Keratinocyte (primary cell): ENCODE results near the gene TAF1A. TPM values are rescaled to one million over a fixed set of nuclear protein-coding genes. Genes with fewer than 3 reads are reported as not detected.

Source experiments
- DNase-seq: peaks from one replicate; pipeline ENCODE4 v3.0.0-alpha.2; 2011; ENCODE audit warnings: low read depth, missing footprints, low spot score
- FAIRE-seq: peaks from 2 replicates; lab custom pipeline; 2011; peaks lifted over from hg19 to GRCh38; lab: Jason Lieb, UNC
- H2AFZ ChIP-seq: 2 replicates; pipeline ENCODE4 v1.6.0; 2012; ENCODE audit warnings: low read length, control low read depth, inconsistent platforms; ENCODE audit not compliant: control insufficient read depth
- H3K27ac ChIP-seq: 2 replicates; pipeline ENCODE4 v1.5.1; 2011; ENCODE audit warnings: low read length; ENCODE audit not compliant: control insufficient read depth, insufficient read depth
- H3K27me3 ChIP-seq: 3 replicates; pipeline ENCODE4 v1.6.0; 2011; ENCODE audit warnings: low read length; ENCODE audit not compliant: control insufficient read depth, insufficient read depth; ENCODE audit errors: extremely low read depth
- H3K36me3 ChIP-seq, 2 experiments: 2 replicates in 1 of 2; 3 replicates in 1 of 2; pipeline ENCODE4 v1.5.1; 2011; ENCODE audit warnings: low read length in 2 of 2, mild to moderate bottlenecking in 1 of 2; ENCODE audit not compliant: control insufficient read depth in 2 of 2, insufficient read depth in 2 of 2; ENCODE audit errors: extremely low read depth in 1 of 2
- H3K4me1 ChIP-seq: 3 replicates; pipeline ENCODE4 v1.5.1; 2011; ENCODE audit warnings: low read length; ENCODE audit not compliant: control insufficient read depth, insufficient read depth; ENCODE audit errors: extremely low read depth
- H3K4me2 ChIP-seq: 3 replicates; pipeline ENCODE4 v1.6.0; 2011; ENCODE audit warnings: low read depth, low read length; ENCODE audit not compliant: control insufficient read depth, insufficient read depth; ENCODE audit errors: extremely low read depth
- H3K4me3 ChIP-seq, 3 experiments: fragments of 200-600 bp in 1 of 3; sonication (generic) in 1 of 3; 2 replicates in 2 of 3; 3 replicates in 1 of 3; pipeline ENCODE4 v1.5.1; 2011 to 2016; ENCODE audit warnings: low read length in 3 of 3, mild to moderate bottlenecking in 3 of 3, control low read depth in 2 of 3, inconsistent platforms in 1 of 3, low read depth in 1 of 3, mixed read lengths in 1 of 3, mixed run types in 1 of 3, moderate library complexity in 1 of 3; ENCODE audit not compliant: control insufficient read depth in 2 of 3, insufficient read depth in 2 of 3; ENCODE audit errors: extremely low read depth in 1 of 3
- H3K79me2 ChIP-seq: 2 replicates; pipeline ENCODE4 v1.6.0; 2012; ENCODE audit warnings: low read length; ENCODE audit not compliant: control insufficient read depth, insufficient read depth
- H3K9ac ChIP-seq: 3 replicates; pipeline ENCODE4 v1.6.0; 2011; ENCODE audit warnings: low read length; ENCODE audit not compliant: control insufficient read depth, insufficient read depth; ENCODE audit errors: extremely low read depth
- H3K9me1 ChIP-seq: 3 replicates; pipeline ENCODE4 v1.6.0; 2011; ENCODE audit warnings: low read length; ENCODE audit not compliant: control insufficient read depth, insufficient read depth; ENCODE audit errors: extremely low read depth
- H3K9me3 ChIP-seq: 2 replicates; pipeline ENCODE4 v1.5.1; 2012; ENCODE audit warnings: low read depth, low read length; ENCODE audit not compliant: control insufficient read depth
- H4K20me1 ChIP-seq: 3 replicates; pipeline ENCODE4 v1.6.0; 2011; ENCODE audit warnings: low read length; ENCODE audit not compliant: control insufficient read depth, insufficient read depth; ENCODE audit errors: extremely low read depth
- EZH2 ChIP-seq: IDR thresholded peaks from one replicate; pipeline ENCODE4 v1.6.1; 2012; ENCODE audit warnings: inconsistent platforms, mild to moderate bottlenecking, low read length, moderate library complexity
- dilution Hi-C: fragments of 300-500 bp; cut with MboI; formaldehyde crosslinking; loops from one replicate; pipeline ENCODE4 v1.7.0; 2020; ENCODE audit warnings: low sequenced_read_pairs; ENCODE audit not compliant: extremely low pct_ligation_motif_present
- polyA plus RNA-seq, 5 experiments: library from polyadenylated mRNA; depleted of rRNA in 3 of 5; stranded (reverse) in 3 of 5; stranded (forward) in 1 of 5; unstranded in 1 of 5; fragments of >200 nt; gene quantifications; 1 replicate in 1 of 5; 2 replicates in 3 of 5; 3 replicates in 1 of 5; pipeline versions ENCODE4 v1.2.1 to v1.2.3, GENCODE V29; 2011 to 2012; ENCODE audit warnings: missing spikeins in 2 of 5, low read depth in 1 of 5, low replicate concordance in 1 of 5
- TF ChIP-seq, protein P1 (sequence below), 3 experiments: IDR thresholded peaks in 1 of 3; conservative IDR thresholded peaks in 1 of 3; optimal IDR thresholded peaks in 1 of 3; 2 replicates in 2 of 3; 3 replicates in 1 of 3; pipeline versions ENCODE3 to v1.5.1; 2011; ENCODE audit warnings: low read length in 3 of 3, mild to moderate bottlenecking in 3 of 3, moderate library complexity in 2 of 3, control low read depth in 1 of 3, inconsistent platforms in 1 of 3; ENCODE audit not compliant: insufficient read depth in 2 of 3; ENCODE audit errors: extremely low read depth in 1 of 3

Gene TAF1A
- polyA plus RNA-seq, 1 donor (not counting 4 experiments of a cell fraction or from before 2014, with no cell fraction given), result 7.2 TPM

DNA sequence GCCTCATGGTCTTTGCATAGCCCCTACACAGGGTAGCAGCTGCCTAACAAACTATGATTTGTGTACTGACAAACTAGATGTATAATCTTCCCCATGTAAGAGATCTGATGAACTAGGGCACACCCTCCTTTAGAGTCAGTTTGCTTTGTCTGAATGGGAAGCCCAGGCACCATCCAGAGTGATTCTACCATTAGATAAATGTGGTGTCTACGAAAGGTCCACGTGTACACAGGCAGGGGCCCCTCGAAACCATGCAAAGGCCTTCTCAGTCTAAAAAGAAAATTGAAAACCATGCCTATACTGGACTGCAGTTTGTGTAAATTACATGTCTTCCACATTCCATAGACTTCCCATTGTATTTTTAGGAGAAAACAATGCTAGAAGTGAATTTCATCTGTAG, 60.6 kb downstream of the TAF1A start:
- no peak for FAIRE-seq

DNA sequence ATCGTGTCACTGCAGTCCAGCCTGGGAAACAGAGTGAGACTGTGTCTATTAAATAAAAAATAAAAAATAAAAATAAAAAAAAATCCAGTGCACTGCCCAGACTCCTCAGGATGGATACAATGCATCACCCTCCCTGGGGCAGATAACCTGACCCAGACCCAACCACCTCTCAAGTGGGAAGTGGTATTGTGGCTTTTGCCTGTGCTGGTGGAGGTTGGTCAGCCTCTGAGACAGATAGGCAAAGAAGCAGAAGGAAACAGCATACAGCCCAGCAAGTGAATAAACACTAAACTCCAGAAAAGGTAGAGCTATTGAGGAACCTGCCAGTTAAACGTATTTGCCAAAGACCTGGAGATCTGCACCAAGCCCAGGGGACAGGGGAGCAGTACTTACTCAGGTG, 63.8 kb downstream of the TAF1A start:
- TF ChIP-seq, protein P1, sequence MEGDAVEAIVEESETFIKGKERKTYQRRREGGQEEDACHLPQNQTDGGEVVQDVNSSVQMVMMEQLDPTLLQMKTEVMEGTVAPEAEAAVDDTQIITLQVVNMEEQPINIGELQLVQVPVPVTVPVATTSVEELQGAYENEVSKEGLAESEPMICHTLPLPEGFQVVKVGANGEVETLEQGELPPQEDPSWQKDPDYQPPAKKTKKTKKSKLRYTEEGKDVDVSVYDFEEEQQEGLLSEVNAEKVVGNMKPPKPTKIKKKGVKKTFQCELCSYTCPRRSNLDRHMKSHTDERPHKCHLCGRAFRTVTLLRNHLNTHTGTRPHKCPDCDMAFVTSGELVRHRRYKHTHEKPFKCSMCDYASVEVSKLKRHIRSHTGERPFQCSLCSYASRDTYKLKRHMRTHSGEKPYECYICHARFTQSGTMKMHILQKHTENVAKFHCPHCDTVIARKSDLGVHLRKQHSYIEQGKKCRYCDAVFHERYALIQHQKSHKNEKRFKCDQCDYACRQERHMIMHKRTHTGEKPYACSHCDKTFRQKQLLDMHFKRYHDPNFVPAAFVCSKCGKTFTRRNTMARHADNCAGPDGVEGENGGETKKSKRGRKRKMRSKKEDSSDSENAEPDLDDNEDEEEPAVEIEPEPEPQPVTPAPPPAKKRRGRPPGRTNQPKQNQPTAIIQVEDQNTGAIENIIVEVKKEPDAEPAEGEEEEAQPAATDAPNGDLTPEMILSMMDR (optimal IDR thresholded peaks at IDR 0.05 in 1 of 3, IDR thresholded peaks at IDR 0.05 in 1 of 3, conservative IDR thresholded peaks at IDR 0.05 in 1 of 3; ENCODE audit: extremely low read depth in 1 of 3, insufficient read depth in 2 of 3, low read length in 3 of 3), result no peak
- TF ChIP-seq EZH2, result no peak
- H3K9ac ChIP-seq, result no peak overlapping the region
- no peak overlapping the region for H2AFZ ChIP-seq
- no peaks in the 10 kb centered on the region for H3K79me2 ChIP-seq
- no peaks in the 10 kb centered on the region for H3K27me3 ChIP-seq
- H4K20me1 ChIP-seq, result no peaks in the 10 kb centered on the region
- no peaks in the 10 kb centered on the region for H3K9me1 ChIP-seq
- FAIRE-seq, result no peak
- H3K9me3 ChIP-seq, result no peaks in the 10 kb centered on the region
- no peaks in the 10 kb centered on the region for H3K36me3 ChIP-seq
- DNase-seq, result no peak
- H3K4me1 ChIP-seq, result peaks cover 6% of the 10 kb centered on the region
- no peak overlapping the region for H3K4me3 ChIP-seq
- no peak overlapping the region for H3K27ac ChIP-seq
- H3K4me2 ChIP-seq, result no peak overlapping the region
- dilution Hi-C loops, result no loop called here

More for the DNA sequence above, 60.6 kb downstream of the TAF1A start:
- Histone ChIP-seq H3K36me3 (no peaks in the 10 kb centered on the region), H3K9me3 (no peaks in the 10 kb centered on the region), H3K4me2 (no peak overlapping the region), H3K27ac (no peak overlapping the region), H3K4me1 (no peaks in the 10 kb centered on the region), H3K4me3 (no peak overlapping the region), H2AFZ (no peak overlapping the region), H3K9me1 (no peaks in the 10 kb centered on the region), H4K20me1 (no peaks in the 10 kb centered on the region), H3K9ac (no peak overlapping the region), H3K79me2 (no peaks in the 10 kb centered on the region), H3K27me3 (no peaks in the 10 kb centered on the region)
- dilution Hi-C loops, result no loop called here
- no peak for DNase-seq
- TF ChIP-seq, protein P1 (optimal IDR thresholded peaks at IDR 0.05 in 1 of 3, IDR thresholded peaks at IDR 0.05 in 1 of 3, conservative IDR thresholded peaks at IDR 0.05 in 1 of 3; ENCODE audit: extremely low read depth in 1 of 3, insufficient read depth in 2 of 3, low read length in 3 of 3), result no peak
- TF ChIP-seq EZH2, result no peak
